ENCODE results near the gene PDGFA. TPM values are rescaled to one million over a fixed set of nuclear protein-coding genes. Genes with fewer than 3 reads are reported as not detected.

The PDGFA gene
- total and polyA plus RNA-seq, 8 donors, result 11.1 to 93.0 (median 41.8) TPM

- no peak for DNase-seq
- TF ChIP-seq CTCF (IDR thresholded peaks at IDR 0.05) (no peak), POLR2AphosphoS5 (IDR thresholded peaks at IDR 0.05) (no peak), POLR2A (IDR thresholded peaks at IDR 0.05) (no peak), EP300 (IDR thresholded peaks at IDR 0.05) (no peak)
- Histone ChIP-seq H3K27me3 (peaks cover 0 to 37% (median 13%) of the 10 kb centered on the region in 3 donors), H3K4me1 (peaks cover 0 to 11% (median 7%) of the 10 kb centered on the region in 4 donors), H3K27ac (no peak overlapping the region), H3K4me3 (no peak overlapping the region), H3K9me3 (peaks cover 0 to 8% (median 7%) of the 10 kb centered on the region in 4 donors), H3K36me3 (no peaks in the 10 kb centered on the region)
- intact Hi-C loops (cut with DNase I; ENCODE audit: low total_unique reads), result no loop called here
- 67 to 88% (median 84%) methylated on average over 14 to 20 of the region's 20 CpGs for WGBS, 5 donors
Observed at GRCh38 chr7:479115-479947, 40.3 kb downstream of the PDGFA start.

- H3K4me3 ChIP-seq, result no peak overlapping the region
- 68 to 79% (median 72%) methylated on average over 16 to 17 of the region's 17 CpGs for WGBS, 5 donors
- peaks cover 0 to 28% (median 13%) of the 10 kb centered on the region in 3 donors for H3K27me3 ChIP-seq
- TF ChIP-seq CTCF (IDR thresholded peaks at IDR 0.05), result no peak
- no peak for TF ChIP-seq POLR2AphosphoS5 (IDR thresholded peaks at IDR 0.05)
- no peak for TF ChIP-seq EP300 (IDR thresholded peaks at IDR 0.05)
- TF ChIP-seq POLR2A (IDR thresholded peaks at IDR 0.05), result no peak
- intact Hi-C loops (cut with DNase I; ENCODE audit: low total_unique reads), result no loop called here
- peaks cover 0 to 10% (median 8%) of the 10 kb centered on the region in 4 donors for H3K9me3 ChIP-seq
- no peak overlapping the region for H3K27ac ChIP-seq
- H3K36me3 ChIP-seq, result no peaks in the 10 kb centered on the region
- DNase-seq, result no peak
- H3K4me1 ChIP-seq, result peaks cover 0 to 11% (median 7%) of the 10 kb centered on the region in 4 donors
Observed at GRCh38 chr7:477626-478220, 41.9 kb downstream of the PDGFA start.

- DNase-seq, result no peak
- intact Hi-C loops (cut with DNase I; ENCODE audit: low total_unique reads), result no loop called here
- H3K4me3 ChIP-seq, result no peak overlapping the region
- TF ChIP-seq EP300 (IDR thresholded peaks at IDR 0.05) (no peak), POLR2AphosphoS5 (IDR thresholded peaks at IDR 0.05) (no peak)
- peaks cover 0 to 10% (median 8%) of the 10 kb centered on the region in 4 donors for H3K9me3 ChIP-seq
- no peaks in the 10 kb centered on the region for H3K36me3 ChIP-seq
- WGBS, 5 donors, result 87 to 93% (median 90%) methylated on average over 20 to 33 of the region's 33 CpGs
- H3K4me1 ChIP-seq, result peaks cover 0 to 17% (median 14%) of the 10 kb centered on the region in 4 donors
- no peak overlapping the region for H3K27ac ChIP-seq
- peaks cover 0 to 24% (median 13%) of the 10 kb centered on the region in 3 donors for H3K27me3 ChIP-seq
Observed at GRCh38 chr7:476736-477360, 42.8 kb downstream of the PDGFA start.

- no peak for TF ChIP-seq POLR2A (IDR thresholded peaks at IDR 0.05)
- TF ChIP-seq EP300 (IDR thresholded peaks at IDR 0.05), result no peak
- no peak for TF ChIP-seq POLR2AphosphoS5 (IDR thresholded peaks at IDR 0.05)
- no peak for TF ChIP-seq CTCF (IDR thresholded peaks at IDR 0.05)
- Histone ChIP-seq H3K27me3 (peaks cover 0 to 16% (median 13%) of the 10 kb centered on the region in 3 donors), H3K27ac (no peak overlapping the region), H3K9me3 (peaks cover 0 to 10% (median 8%) of the 10 kb centered on the region in 4 donors), H3K36me3 (no peaks in the 10 kb centered on the region), H3K4me3 (no peak overlapping the region), H3K4me1 (peaks cover 0 to 21% (median 19%) of the 10 kb centered on the region in 4 donors)
- intact Hi-C loops (cut with DNase I; ENCODE audit: low total_unique reads), result no loop called here
- DNase-seq, result peak in 1 of 2 donors; percentile 25
- 82 to 89% (median 85%) methylated on average over 11 to 15 of the region's 15 CpGs for WGBS, 5 donors
Observed at GRCh38 chr7:475951-476441, 43.6 kb downstream of the PDGFA start.
